Liver (tissue), 3 donors: Measurements from ENCODE around the gene CYB5R4.

ENCODE experiments used
- JUND ChIP-seq, 2 donors: IDR thresholded peaks; 2 replicates each; pipeline ENCODE4 v1.6.1; 2016; ENCODE audit warnings: antibody characterized with exemption in 2 of 2
- TF ChIP-seq, protein P1 (sequence below): fragments of 150-350 bp; IDR thresholded peaks from 2 replicates; pipeline ENCODE4 v1.5.1; 2017; ENCODE audit warnings: improper control_type of control experiment, low read depth, low read length; ENCODE audit not compliant: missing input control
- TF ChIP-seq, protein P2 (sequence below): IDR thresholded peaks from 2 replicates; pipeline ENCODE4 v1.6.1; 2016; ENCODE audit warnings: antibody characterized with exemption
- donor health status: healthy.
- donor health status: healthy.

DNA sequence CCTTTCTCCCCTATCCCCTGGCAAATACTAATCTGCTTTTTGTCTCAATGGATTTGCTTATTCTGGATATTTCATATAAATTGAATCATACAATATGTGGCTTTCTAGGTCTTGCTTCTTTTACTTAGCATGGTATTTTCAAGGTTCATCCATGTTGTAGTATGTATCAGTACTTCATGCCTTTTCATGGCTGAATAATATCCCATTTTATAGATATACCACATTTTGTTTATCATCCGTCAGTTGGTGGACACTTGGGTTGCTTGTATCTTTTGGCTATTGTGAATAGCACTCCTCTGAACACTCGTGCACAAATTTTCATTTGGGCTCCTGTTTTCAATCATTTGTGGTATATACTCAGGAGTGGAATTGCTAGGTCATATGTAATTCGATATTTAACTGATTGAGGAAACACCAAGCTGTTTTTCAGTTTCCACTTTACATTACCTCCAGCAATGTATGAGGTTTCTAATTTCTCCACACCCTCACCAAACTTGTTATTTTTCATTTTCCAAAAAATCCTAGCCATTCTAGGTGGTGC lies 36.8 kb upstream of the CYB5R4 start:
- no peak for TF ChIP-seq JUND (IDR thresholded peaks at IDR 0.05)
- TF ChIP-seq, protein P1, sequence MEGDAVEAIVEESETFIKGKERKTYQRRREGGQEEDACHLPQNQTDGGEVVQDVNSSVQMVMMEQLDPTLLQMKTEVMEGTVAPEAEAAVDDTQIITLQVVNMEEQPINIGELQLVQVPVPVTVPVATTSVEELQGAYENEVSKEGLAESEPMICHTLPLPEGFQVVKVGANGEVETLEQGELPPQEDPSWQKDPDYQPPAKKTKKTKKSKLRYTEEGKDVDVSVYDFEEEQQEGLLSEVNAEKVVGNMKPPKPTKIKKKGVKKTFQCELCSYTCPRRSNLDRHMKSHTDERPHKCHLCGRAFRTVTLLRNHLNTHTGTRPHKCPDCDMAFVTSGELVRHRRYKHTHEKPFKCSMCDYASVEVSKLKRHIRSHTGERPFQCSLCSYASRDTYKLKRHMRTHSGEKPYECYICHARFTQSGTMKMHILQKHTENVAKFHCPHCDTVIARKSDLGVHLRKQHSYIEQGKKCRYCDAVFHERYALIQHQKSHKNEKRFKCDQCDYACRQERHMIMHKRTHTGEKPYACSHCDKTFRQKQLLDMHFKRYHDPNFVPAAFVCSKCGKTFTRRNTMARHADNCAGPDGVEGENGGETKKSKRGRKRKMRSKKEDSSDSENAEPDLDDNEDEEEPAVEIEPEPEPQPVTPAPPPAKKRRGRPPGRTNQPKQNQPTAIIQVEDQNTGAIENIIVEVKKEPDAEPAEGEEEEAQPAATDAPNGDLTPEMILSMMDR, result no peak
- TF ChIP-seq, protein P2, sequence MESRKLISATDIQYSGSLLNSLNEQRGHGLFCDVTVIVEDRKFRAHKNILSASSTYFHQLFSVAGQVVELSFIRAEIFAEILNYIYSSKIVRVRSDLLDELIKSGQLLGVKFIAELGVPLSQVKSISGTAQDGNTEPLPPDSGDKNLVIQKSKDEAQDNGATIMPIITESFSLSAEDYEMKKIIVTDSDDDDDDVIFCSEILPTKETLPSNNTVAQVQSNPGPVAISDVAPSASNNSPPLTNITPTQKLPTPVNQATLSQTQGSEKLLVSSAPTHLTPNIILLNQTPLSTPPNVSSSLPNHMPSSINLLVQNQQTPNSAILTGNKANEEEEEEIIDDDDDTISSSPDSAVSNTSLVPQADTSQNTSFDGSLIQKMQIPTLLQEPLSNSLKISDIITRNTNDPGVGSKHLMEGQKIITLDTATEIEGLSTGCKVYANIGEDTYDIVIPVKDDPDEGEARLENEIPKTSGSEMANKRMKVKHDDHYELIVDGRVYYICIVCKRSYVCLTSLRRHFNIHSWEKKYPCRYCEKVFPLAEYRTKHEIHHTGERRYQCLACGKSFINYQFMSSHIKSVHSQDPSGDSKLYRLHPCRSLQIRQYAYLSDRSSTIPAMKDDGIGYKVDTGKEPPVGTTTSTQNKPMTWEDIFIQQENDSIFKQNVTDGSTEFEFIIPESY, result no peak
